BJ (cell line): ENCODE measurements around the gene DLG1. TPM values are rescaled to one million over a fixed set of nuclear protein-coding genes. Genes with fewer than 3 reads are reported as not detected.

Experiments
- CTCF ChIA-PET: fragments of 350-600 bp; formaldehyde crosslinking; extraction: SDS; loops from one replicate; lab custom pipeline; 2021; ENCODE audit warnings: antibody characterized with exemption, inconsistent platforms; lab: Yijun Ruan, JAX
- POLR2A ChIA-PET: fragments of 300-600 bp; sonication (Branson Sonifier 250); formaldehyde crosslinking; extraction: SDS; loops from one replicate; lab custom pipeline; 2021; ENCODE audit warnings: antibody characterized with exemption; lab: Charles Lee
- DNase-seq: peaks from one replicate; pipeline ENCODE4 v3.0.0-alpha.2; 2011; ENCODE audit warnings: low read depth
- H3K27me3 ChIP-seq: 2 replicates; pipeline ENCODE4 v1.6.0; 2011; ENCODE audit warnings: low read length; ENCODE audit not compliant: control insufficient read depth, insufficient read depth
- H3K36me3 ChIP-seq: 2 replicates; pipeline ENCODE4 v1.5.1; 2011; ENCODE audit warnings: low read length; ENCODE audit not compliant: control insufficient read depth, insufficient read depth
- H3K4me3 ChIP-seq: 2 replicates; pipeline ENCODE4 v1.5.1; 2011; ENCODE audit warnings: low read depth, mild to moderate bottlenecking, control low read depth, low read length
- polyA plus RNA-seq: library from polyadenylated mRNA; depleted of rRNA; stranded (reverse); fragments of >200 nt; gene quantifications from 2 replicates; pipeline ENCODE4 v1.2.3, GENCODE V29; 2011
- TF ChIP-seq, protein P1 (sequence below): IDR thresholded peaks from 2 replicates; pipeline ENCODE4 v1.5.1; 2011; ENCODE audit warnings: low read depth, mild to moderate bottlenecking, control low read depth, inconsistent platforms, low read length, moderate library complexity; ENCODE audit not compliant: insufficient read depth

The DLG1 gene
- polyA plus RNA-seq, 1 experiment: 40.4 TPM

- Histone ChIP-seq H3K27me3 (no peaks in the 10 kb centered on the region), H3K4me3 (peak overlapping the region; percentile 59), H3K36me3 (no peaks in the 10 kb centered on the region)
- DNase-seq: no peak
- ChIA-PET POLR2A (no interaction called here), CTCF (interaction anchor here (0.6 to 2.5 kb wide), 23 partner anchors 9 to 562 kb away, joined by 3 to 15 read pairs (median 4); no protein-coding TSS in a partner anchor)
- TF ChIP-seq, protein P1, sequence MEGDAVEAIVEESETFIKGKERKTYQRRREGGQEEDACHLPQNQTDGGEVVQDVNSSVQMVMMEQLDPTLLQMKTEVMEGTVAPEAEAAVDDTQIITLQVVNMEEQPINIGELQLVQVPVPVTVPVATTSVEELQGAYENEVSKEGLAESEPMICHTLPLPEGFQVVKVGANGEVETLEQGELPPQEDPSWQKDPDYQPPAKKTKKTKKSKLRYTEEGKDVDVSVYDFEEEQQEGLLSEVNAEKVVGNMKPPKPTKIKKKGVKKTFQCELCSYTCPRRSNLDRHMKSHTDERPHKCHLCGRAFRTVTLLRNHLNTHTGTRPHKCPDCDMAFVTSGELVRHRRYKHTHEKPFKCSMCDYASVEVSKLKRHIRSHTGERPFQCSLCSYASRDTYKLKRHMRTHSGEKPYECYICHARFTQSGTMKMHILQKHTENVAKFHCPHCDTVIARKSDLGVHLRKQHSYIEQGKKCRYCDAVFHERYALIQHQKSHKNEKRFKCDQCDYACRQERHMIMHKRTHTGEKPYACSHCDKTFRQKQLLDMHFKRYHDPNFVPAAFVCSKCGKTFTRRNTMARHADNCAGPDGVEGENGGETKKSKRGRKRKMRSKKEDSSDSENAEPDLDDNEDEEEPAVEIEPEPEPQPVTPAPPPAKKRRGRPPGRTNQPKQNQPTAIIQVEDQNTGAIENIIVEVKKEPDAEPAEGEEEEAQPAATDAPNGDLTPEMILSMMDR: peak; percentile 41
Observed at GRCh38 chr3:197002701-197003454, 295.5 kb downstream of the DLG1 start.

- no peaks in the 10 kb centered on the region for H3K36me3 ChIP-seq
- CTCF ChIA-PET: interaction anchor here (0.6 to 1.8 kb wide), 14 partner anchors 9 to 562 kb away, joined by 3 to 15 read pairs (median 4); no protein-coding TSS in a partner anchor
- H3K4me3 ChIP-seq: peak overlapping the region; percentile 59
- POLR2A ChIA-PET: no interaction called here
- no peak for DNase-seq
- TF ChIP-seq, protein P1: no peak
- no peaks in the 10 kb centered on the region for H3K27me3 ChIP-seq
Observed at GRCh38 chr3:197001972-197002700, 296.3 kb downstream of the DLG1 start.

GRCh38 chr3:197001106-197001971 is 297.1 kb downstream of the DLG1 start:
- Histone ChIP-seq H3K27me3 (no peaks in the 10 kb centered on the region), H3K4me3 (no peak overlapping the region), H3K36me3 (no peaks in the 10 kb centered on the region)
- TF ChIP-seq, protein P1: no peak
- DNase-seq: no peak
- ChIA-PET CTCF (interaction anchor here (0.6 to 1.2 kb wide), 4 partner anchors 14 to 515 kb away, joined by 3 read pairs; no protein-coding TSS in a partner anchor), POLR2A (no interaction called here)

GRCh38 chr3:197000211-197000610 is 298.2 kb downstream of the DLG1 start:
- TF ChIP-seq, protein P1: no peak
- no peak overlapping the region for H3K4me3 ChIP-seq
- H3K27me3 ChIP-seq: no peaks in the 10 kb centered on the region
- POLR2A ChIA-PET: no interaction called here
- CTCF ChIA-PET: interaction anchor here (1.3 kb wide), 1 partner anchor 13 kb away, joined by 3 read pairs; no protein-coding TSS in a partner anchor
- no peaks in the 10 kb centered on the region for H3K36me3 ChIP-seq
- no peak for DNase-seq
